Stimulated activated CD8-positive, alpha-beta memory T cell treated with anti-CD3 and anti-CD28 coated beads, Interleukin-7, amount 100 ng/mL, for 48 hours (primary cell): ENCODE data around the gene GBP7.
"Not testable (repeated sequence)": the region's sequence is repeated elsewhere in the genome, so short reads cannot be mapped to it uniquely, and the experiment has no call there.

ENCODE experiments used
- DNase-seq, 2 donors: peaks; one replicate each; pipeline ENCODE4 v3.0.0-alpha.2; 2020; ENCODE audit warnings: low read depth in 1 of 2; ENCODE audit errors: extremely low read depth in 1 of 2

GBP7 gene

GRCh38 chr1:89175601-89176256, at the start of gene GBP7:
Gene GBP7, minus strand, starts transcription at chr1:89176003. Its CDS starts 4,068 bp downstream, at chr1:89171935.
- no peak for DNase-seq

- DNase-seq, result no peak
Observed at GRCh38 chr1:89221341-89221740, 45.5 kb upstream of the GBP7 start.

GRCh38 chr1:89219851-89220250, 44.0 kb upstream of the GBP7 start:
- DNase-seq, result not testable (repeated sequence)

GRCh38 chr1:89218941-89219340, 43.1 kb upstream of the GBP7 start:
- not testable (repeated sequence) for DNase-seq

- no peak for DNase-seq
Observed at GRCh38 chr1:89213347-89213746, 37.5 kb upstream of the GBP7 start.

GRCh38 chr1:89211035-89211634, 35.3 kb upstream of the GBP7 start:
- DNase-seq, result no peak

GRCh38 chr1:89206373-89206772, 30.6 kb upstream of the GBP7 start:
- no peak for DNase-seq

- DNase-seq, result no peak
Observed at GRCh38 chr1:89203166-89203565, 27.4 kb upstream of the GBP7 start.

GRCh38 chr1:89201106-89201794, 25.4 kb upstream of the GBP7 start:
- no peak for DNase-seq

GRCh38 chr1:89200663-89201062, 24.9 kb upstream of the GBP7 start:
- no peak for DNase-seq

GRCh38 chr1:89199525-89200031, 23.8 kb upstream of the GBP7 start:
- DNase-seq, result no peak

- DNase-seq, result peak in 1 of 2 donors; percentile 3
Observed at GRCh38 chr1:89198491-89199072, 22.8 kb upstream of the GBP7 start, which contains the start of gene GBP4. Gene GBP4, minus strand, starts transcription at chr1:89198942. Its CDS starts 108 bp downstream, at chr1:89198834.

GRCh38 chr1:89198081-89198480, 22.3 kb upstream of the GBP7 start:
- no peak for DNase-seq

- DNase-seq, result no peak
Observed at GRCh38 chr1:89195476-89195875, 19.7 kb upstream of the GBP7 start.

- no peak for DNase-seq
Observed at GRCh38 chr1:89191314-89191713, 15.5 kb upstream of the GBP7 start.

GRCh38 chr1:89190017-89190416, 14.2 kb upstream of the GBP7 start:
- no peak for DNase-seq

- DNase-seq, result no peak
Observed at GRCh38 chr1:89179343-89179742, 3.5 kb upstream of the GBP7 start.

GRCh38 chr1:89176971-89177370, 1.2 kb upstream of the GBP7 start:
- no peak for DNase-seq

- no peak for DNase-seq
Observed at GRCh38 chr1:89174491-89174890, 1.3 kb downstream of the GBP7 start.

GRCh38 chr1:89172468-89173143, 3.2 kb downstream of the GBP7 start:
- no peak for DNase-seq

GRCh38 chr1:89171067-89171438, 4.8 kb downstream of the GBP7 start:
- DNase-seq, result no peak
